KMS-11 (cell line): Measurements from ENCODE around the gene RUNX1.

Experiments
- H2AFZ ChIP-seq: fragments of 200-600 bp; sonication (generic); 2 replicates; pipeline ENCODE4 v1.6.1; 2016; ENCODE audit warnings: antibody characterized with exemption, mixed run types, low read depth
- H3K27ac ChIP-seq: fragments of 200-600 bp; sonication (generic); 2 replicates; pipeline ENCODE4 v1.6.1; 2016; ENCODE audit warnings: mild to moderate bottlenecking, mixed run types
- H3K27me3 ChIP-seq: fragments of 200-600 bp; sonication (generic); 2 replicates; pipeline ENCODE4 v1.6.1; 2017; ENCODE audit warnings: mild to moderate bottlenecking, low read depth, mixed run types, moderate library complexity; ENCODE audit not compliant: insufficient read depth
- H3K36me3 ChIP-seq: fragments of 200-600 bp; sonication (generic); 2 replicates; pipeline ENCODE4 v1.6.1; 2017; ENCODE audit warnings: mild to moderate bottlenecking, mixed run types; ENCODE audit not compliant: insufficient read depth
- H3K4me1 ChIP-seq: fragments of 200-600 bp; sonication (generic); 2 replicates; pipeline ENCODE4 v1.6.1; 2016; ENCODE audit warnings: mild to moderate bottlenecking, low read depth, mixed run types; ENCODE audit not compliant: poor library complexity, severe bottlenecking
- H3K4me2 ChIP-seq: fragments of 200-600 bp; sonication (generic); 2 replicates; pipeline ENCODE4 v1.7.0; 2016; ENCODE audit warnings: mild to moderate bottlenecking, mixed run types
- H3K4me3 ChIP-seq: fragments of 200-600 bp; sonication (generic); IDR thresholded peaks from 2 replicates; pipeline ENCODE4 v1.6.1; 2017; ENCODE audit warnings: low read depth, low read length, mixed read lengths; ENCODE audit not compliant: insufficient read depth
- H3K79me2 ChIP-seq: fragments of 200-600 bp; sonication (generic); 2 replicates; pipeline ENCODE4 v1.6.1; 2016; ENCODE audit warnings: low read depth, mixed run types; ENCODE audit not compliant: insufficient read depth
- H3K9ac ChIP-seq: fragments of 200-600 bp; sonication (generic); 2 replicates; pipeline ENCODE4 v1.6.1; 2016; ENCODE audit warnings: mild to moderate bottlenecking, mixed run types
- H4K20me1 ChIP-seq: fragments of 200-600 bp; sonication (generic); 2 replicates; pipeline ENCODE4 v1.6.1; 2016; ENCODE audit warnings: mild to moderate bottlenecking, mixed run types; ENCODE audit not compliant: insufficient read depth
- TF ChIP-seq, protein P1 (sequence below): fragments of 200-600 bp; sonication (generic); conservative IDR thresholded peaks from 2 replicates; pipeline ENCODE4 v1.6.1; 2017; ENCODE audit warnings: low read depth, mild to moderate bottlenecking, antibody characterized with exemption, low read length, moderate library complexity, mixed read lengths

RUNX1 gene

DNA sequence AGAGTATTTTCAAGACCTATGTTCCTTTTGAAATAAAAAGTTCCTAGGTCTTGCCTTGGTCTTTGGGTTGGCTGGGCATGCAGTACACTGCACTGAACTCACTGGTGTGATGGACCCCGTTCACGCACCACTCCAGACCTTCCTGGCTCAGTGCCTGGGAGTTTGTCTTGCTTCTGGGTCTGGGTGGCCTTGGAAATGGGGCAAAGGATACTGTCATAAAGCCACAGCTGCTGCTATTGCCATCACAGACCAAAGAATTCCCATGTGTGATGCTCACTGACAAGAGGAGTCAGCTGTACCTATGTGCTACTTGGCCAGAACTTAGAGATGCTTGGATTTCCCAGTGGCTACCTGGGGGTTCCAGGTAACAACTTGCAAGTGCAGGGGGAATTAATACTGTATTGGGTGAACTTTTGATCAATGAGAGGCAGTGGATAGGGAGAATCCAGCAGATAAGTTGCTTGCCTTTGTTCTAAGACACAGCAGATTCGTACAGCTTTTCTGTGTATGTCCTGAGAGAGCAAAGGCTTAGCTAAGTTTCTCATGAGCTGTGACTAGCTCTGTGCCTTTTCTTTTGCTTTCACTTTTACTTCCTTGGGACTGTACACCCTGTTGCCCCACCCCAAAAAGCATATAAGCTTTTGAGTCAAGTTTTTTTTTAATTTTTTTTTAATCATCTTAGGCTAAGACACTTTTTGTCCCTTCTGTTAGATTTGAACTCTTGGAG is 115.3 kb downstream of the RUNX1 start:
- Histone ChIP-seq H3K79me2 (no peaks in the 10 kb centered on the region), H3K27ac (no peak overlapping the region), H2AFZ (no peak overlapping the region; the same call in 1 of the 2 replicates), H3K36me3 (no peaks in the 10 kb centered on the region), H4K20me1 (no peaks in the 10 kb centered on the region), H3K4me1 (peaks cover 6% of the 10 kb centered on the region), H3K4me2 (no peak overlapping the region; the same call in 1 of the 2 replicates), H3K27me3 (no peaks in the 10 kb centered on the region), H3K9ac (no peak overlapping the region), H3K4me3 (no peak overlapping the region)
- TF ChIP-seq, protein P1, sequence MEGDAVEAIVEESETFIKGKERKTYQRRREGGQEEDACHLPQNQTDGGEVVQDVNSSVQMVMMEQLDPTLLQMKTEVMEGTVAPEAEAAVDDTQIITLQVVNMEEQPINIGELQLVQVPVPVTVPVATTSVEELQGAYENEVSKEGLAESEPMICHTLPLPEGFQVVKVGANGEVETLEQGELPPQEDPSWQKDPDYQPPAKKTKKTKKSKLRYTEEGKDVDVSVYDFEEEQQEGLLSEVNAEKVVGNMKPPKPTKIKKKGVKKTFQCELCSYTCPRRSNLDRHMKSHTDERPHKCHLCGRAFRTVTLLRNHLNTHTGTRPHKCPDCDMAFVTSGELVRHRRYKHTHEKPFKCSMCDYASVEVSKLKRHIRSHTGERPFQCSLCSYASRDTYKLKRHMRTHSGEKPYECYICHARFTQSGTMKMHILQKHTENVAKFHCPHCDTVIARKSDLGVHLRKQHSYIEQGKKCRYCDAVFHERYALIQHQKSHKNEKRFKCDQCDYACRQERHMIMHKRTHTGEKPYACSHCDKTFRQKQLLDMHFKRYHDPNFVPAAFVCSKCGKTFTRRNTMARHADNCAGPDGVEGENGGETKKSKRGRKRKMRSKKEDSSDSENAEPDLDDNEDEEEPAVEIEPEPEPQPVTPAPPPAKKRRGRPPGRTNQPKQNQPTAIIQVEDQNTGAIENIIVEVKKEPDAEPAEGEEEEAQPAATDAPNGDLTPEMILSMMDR, result no peak

GRCh38 chr21:34932233-34932632 is 116.9 kb downstream of the RUNX1 start:
- TF ChIP-seq, protein P1, result no peak
- Histone ChIP-seq H3K4me1 (peaks cover 6% of the 10 kb centered on the region), H3K27ac (no peak overlapping the region), H3K4me3 (no peak overlapping the region), H3K9ac (no peak overlapping the region), H3K36me3 (no peaks in the 10 kb centered on the region), H3K79me2 (no peaks in the 10 kb centered on the region), H2AFZ (no peak overlapping the region), H3K27me3 (no peaks in the 10 kb centered on the region), H4K20me1 (no peaks in the 10 kb centered on the region), H3K4me2 (no peak overlapping the region)

- H3K4me1 ChIP-seq, result peaks cover 6% of the 10 kb centered on the region
- no peak overlapping the region for H3K9ac ChIP-seq
- H3K27ac ChIP-seq, result no peak overlapping the region
- H3K4me2 ChIP-seq, result no peak overlapping the region
- no peaks in the 10 kb centered on the region for H3K79me2 ChIP-seq
- no peaks in the 10 kb centered on the region for H4K20me1 ChIP-seq
- H3K36me3 ChIP-seq, result no peaks in the 10 kb centered on the region
- H2AFZ ChIP-seq, result no peak overlapping the region
- H3K27me3 ChIP-seq, result no peaks in the 10 kb centered on the region
- no peak overlapping the region for H3K4me3 ChIP-seq
- TF ChIP-seq, protein P1, result no peak
These were observed 118.1 kb downstream of the RUNX1 start for GRCh38 chr21:34930971-34931370.

GRCh38 chr21:34928637-34929036 is 120.5 kb downstream of the RUNX1 start:
- Histone ChIP-seq H2AFZ (no peak overlapping the region), H3K4me2 (no peak overlapping the region), H3K4me1 (peaks cover under 1% of the 10 kb centered on the region), H3K79me2 (no peaks in the 10 kb centered on the region), H3K27me3 (no peaks in the 10 kb centered on the region), H3K4me3 (no peak overlapping the region), H3K27ac (no peak overlapping the region), H3K36me3 (no peaks in the 10 kb centered on the region), H3K9ac (no peak overlapping the region), H4K20me1 (no peaks in the 10 kb centered on the region)
- TF ChIP-seq, protein P1, result no peak
